ENCODE results near the gene FDXR.

GRCh38 chr17:74814453-74814852 is 58.3 kb downstream of the FDXR start:
- TF ChIP-seq POLR2A (IDR thresholded peaks at IDR 0.05; ENCODE audit: low read length): no peak
- TF ChIP-seq GATA1 (IDR thresholded peaks at IDR 0.05; ENCODE audit: low read depth, low read length): no peak

Data from erythroblast (primary cell).